ENCODE results near the gene ZNF506.
"Not testable (repeated sequence)": the region's sequence is repeated elsewhere in the genome, so short reads cannot be mapped to it uniquely, and the experiment has no call there.

ZNF506 gene

GRCh38 chr19:19743921-19744320 lies 77.6 kb downstream of the ZNF506 start:
- DNase-seq = not testable (repeated sequence)

- no peak for DNase-seq
Observed at GRCh38 chr19:19743176-19743575, 78.4 kb downstream of the ZNF506 start.

- no peak for DNase-seq
Observed at GRCh38 chr19:19742773-19743172, 78.8 kb downstream of the ZNF506 start.
